Lower leg skin (tissue), 4 donors: Measurements from ENCODE around the gene ZNF853. TPM values are rescaled to one million over a fixed set of nuclear protein-coding genes. Genes with fewer than 3 reads are reported as not detected.
A peak's percentile ranks its signal among the peaks of the same experiment; 100 is the strongest.
"Not testable (repeated sequence)": the region's sequence is repeated elsewhere in the genome, so short reads cannot be mapped to it uniquely, and the experiment has no call there.

Experiments used
- DNase-seq, 2 donors: peaks; one replicate each; pipeline ENCODE4 v3.0.0-alpha.2; 2019; ENCODE audit warnings: low spot score in 2 of 2
- H3K4me3 ChIP-seq: fragments of 200-600 bp; sonication (generic); 2 replicates; pipeline ENCODE4 v1.5.1; 2017; ENCODE audit warnings: mild to moderate bottlenecking, low read depth; ENCODE audit not compliant: poor library complexity, severe bottlenecking
- POLR2A ChIP-seq, 2 donors: fragments of 450-650 bp; IDR thresholded peaks; one replicate each; pipeline ENCODE4 v1.6.1; 2016 to 2017; ENCODE audit warnings: antibody characterized with exemption in 2 of 2, mild to moderate bottlenecking in 1 of 2, moderate library complexity in 1 of 2
- WGBS, 2 donors: methylation state at CpG; one replicate each; pipeline ENCODE4 v1.1.5; 2018; 5-methylcytosine and 5-hydroxymethylcytosine counted together
- intact Hi-C: fragments of 100-400 bp; cut with DNase I; formaldehyde crosslinking; loops from one replicate; pipeline ENCODE4 v1.15.0; 2023; ENCODE audit warnings: low total_unique reads
- total RNA-seq, 4 donors: library from RNA; depleted of rRNA; stranded (reverse); fragments of >200 nt; gene quantifications; one replicate each; pipeline ENCODE4 v1.1.0, GENCODE V29; 2016
- TF ChIP-seq, protein P1 (sequence below), 3 donors: fragments of 450-650 bp; IDR thresholded peaks; one replicate each; pipeline ENCODE4 v1.5.1; 2016; ENCODE audit warnings: antibody characterized with exemption in 3 of 3, mild to moderate bottlenecking in 3 of 3, moderate library complexity in 2 of 3

ZNF853 gene
- total RNA-seq, 4 donors from 2014 or later, result 4.6 to 7.7 (median 5.9) TPM

DNA sequence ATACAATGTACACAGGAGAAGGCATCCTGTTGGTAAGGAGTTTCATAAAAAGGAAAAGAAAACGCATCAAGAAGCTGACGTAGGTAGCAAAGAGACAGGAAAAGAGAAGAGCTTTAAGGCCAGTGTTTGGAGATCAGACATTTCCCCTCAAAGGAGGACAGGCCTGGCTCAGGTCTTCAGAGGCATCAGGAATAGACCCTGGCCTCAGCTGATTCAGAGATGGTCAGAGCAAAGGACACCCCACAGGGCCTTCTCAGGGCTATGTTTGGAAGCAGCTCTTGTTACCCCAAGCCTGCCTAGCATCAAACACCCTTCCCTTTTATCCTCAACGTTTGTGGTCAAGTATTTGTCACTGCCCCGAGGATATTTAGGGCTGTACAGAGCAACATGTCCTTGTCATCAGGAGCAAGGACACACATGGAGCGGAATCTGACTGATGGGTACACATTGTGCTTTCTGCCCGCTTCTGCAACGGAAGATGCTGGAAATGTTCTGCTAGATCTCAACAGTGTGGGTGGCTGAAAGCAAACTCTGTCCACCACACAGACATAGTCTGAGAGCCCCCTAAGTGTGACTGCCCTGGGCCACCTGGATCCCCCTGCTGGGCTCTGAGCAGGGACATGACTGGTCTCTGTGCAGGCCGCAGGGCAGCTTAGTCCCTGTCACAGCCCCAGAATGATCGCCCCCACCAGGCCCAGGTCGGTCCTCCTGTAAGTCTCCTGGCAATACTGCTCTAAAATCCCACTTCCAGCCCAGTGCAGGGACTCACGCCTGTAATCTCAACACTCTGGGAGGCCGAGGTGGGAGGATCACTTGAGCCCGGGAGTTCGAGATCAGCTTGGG, 39.2 kb upstream of the ZNF853 start:
- no peak overlapping the region for H3K4me3 ChIP-seq
- no peak for DNase-seq
- intact Hi-C loops, result no loop called here
- TF ChIP-seq POLR2A (IDR thresholded peaks at IDR 0.05), result no peak
- TF ChIP-seq, protein P1, sequence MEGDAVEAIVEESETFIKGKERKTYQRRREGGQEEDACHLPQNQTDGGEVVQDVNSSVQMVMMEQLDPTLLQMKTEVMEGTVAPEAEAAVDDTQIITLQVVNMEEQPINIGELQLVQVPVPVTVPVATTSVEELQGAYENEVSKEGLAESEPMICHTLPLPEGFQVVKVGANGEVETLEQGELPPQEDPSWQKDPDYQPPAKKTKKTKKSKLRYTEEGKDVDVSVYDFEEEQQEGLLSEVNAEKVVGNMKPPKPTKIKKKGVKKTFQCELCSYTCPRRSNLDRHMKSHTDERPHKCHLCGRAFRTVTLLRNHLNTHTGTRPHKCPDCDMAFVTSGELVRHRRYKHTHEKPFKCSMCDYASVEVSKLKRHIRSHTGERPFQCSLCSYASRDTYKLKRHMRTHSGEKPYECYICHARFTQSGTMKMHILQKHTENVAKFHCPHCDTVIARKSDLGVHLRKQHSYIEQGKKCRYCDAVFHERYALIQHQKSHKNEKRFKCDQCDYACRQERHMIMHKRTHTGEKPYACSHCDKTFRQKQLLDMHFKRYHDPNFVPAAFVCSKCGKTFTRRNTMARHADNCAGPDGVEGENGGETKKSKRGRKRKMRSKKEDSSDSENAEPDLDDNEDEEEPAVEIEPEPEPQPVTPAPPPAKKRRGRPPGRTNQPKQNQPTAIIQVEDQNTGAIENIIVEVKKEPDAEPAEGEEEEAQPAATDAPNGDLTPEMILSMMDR (IDR thresholded peaks at IDR 0.05), result no peak
- 83 to 84% methylated on average over 14 of the region's 14 CpGs for WGBS, 2 donors

DNA sequence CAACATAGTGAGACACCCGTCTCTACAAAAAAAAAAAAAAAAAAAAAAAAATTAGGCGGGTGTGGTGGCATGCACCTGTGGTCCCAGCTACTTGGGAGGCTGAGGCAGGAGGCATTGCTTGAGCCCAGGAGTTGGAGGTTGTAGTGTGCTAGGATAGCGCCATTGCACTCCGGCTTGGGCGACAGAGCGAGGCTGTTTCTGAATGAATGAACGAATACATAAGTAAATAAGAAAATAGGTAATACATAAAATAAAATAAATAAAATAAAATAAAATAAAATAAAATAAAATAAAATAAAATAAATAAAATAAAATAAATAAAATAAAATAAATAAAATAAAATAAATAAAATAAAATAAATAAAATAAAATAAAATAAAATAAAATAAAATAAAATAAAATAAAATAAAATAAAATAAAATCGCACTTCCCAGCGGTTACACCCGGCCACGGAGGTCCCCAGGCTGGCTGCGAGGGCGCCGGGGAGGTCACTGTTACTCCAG, 38.5 kb upstream of the ZNF853 start:
- intact Hi-C loops, DNase-seq: not testable (repeated sequence)
- 15 to 18% methylated on average over 14 of the region's 14 CpGs for WGBS, 2 donors
- H3K4me3 ChIP-seq, result peak overlapping the region; percentile 64

DNA sequence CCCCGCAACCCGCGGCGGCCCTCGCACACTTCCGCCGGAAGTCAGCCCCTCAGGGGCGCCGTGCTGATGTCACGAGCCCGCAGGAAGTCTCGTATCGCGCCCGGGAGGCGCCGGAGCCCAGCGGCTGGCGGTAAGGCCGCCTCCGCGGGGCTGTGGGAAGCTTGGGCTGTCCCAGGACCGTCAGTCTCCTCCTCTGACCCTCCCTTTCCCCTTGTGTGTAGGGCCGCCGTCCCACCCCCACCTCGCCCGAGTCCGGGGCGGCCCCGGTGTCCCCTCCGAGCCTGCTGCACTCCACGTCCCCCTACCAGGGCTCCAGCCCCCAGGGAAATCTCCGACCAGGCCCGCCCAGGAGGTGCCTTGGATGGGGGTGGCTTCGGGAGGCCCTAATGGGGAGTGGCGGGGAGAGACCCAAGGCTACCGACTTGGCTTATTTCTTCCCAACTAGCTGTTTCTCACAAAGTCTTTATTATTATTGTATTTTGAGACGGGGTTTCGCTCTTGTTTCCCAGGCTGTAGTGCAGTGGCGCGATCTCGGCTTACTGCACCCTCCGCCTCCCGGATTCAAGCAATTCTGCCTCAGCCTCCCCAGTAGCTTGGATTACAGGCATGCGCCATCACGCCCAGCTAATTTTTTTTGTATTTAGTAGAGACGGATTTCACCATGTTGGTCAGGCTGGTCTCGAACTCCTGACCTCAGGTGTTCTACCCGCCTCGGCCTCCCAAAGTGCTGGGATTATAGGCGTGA, 37.9 kb upstream of the ZNF853 start, which contains the start of gene ZDHHC4:
TSS of gene ZDHHC4 (plus strand) at position 86 of the 745 bp plus-strand sequence. CDS start 3,108 bp downstream, outside the sequence.
- peak within 1 kb of the TSS; percentile 64 for H3K4me3 ChIP-seq
- DNase-seq, result peak; percentile 72 to 96
- WGBS, 2 donors, result 16 to 23% methylated on average over 37 to 51 of the region's 51 CpGs
- peak in 1 of 2 donors; percentile 37 for TF ChIP-seq POLR2A (IDR thresholded peaks at IDR 0.05)
- TF ChIP-seq, protein P1 (IDR thresholded peaks at IDR 0.05), result no peak
- intact Hi-C loops, result no loop called here

DNA sequence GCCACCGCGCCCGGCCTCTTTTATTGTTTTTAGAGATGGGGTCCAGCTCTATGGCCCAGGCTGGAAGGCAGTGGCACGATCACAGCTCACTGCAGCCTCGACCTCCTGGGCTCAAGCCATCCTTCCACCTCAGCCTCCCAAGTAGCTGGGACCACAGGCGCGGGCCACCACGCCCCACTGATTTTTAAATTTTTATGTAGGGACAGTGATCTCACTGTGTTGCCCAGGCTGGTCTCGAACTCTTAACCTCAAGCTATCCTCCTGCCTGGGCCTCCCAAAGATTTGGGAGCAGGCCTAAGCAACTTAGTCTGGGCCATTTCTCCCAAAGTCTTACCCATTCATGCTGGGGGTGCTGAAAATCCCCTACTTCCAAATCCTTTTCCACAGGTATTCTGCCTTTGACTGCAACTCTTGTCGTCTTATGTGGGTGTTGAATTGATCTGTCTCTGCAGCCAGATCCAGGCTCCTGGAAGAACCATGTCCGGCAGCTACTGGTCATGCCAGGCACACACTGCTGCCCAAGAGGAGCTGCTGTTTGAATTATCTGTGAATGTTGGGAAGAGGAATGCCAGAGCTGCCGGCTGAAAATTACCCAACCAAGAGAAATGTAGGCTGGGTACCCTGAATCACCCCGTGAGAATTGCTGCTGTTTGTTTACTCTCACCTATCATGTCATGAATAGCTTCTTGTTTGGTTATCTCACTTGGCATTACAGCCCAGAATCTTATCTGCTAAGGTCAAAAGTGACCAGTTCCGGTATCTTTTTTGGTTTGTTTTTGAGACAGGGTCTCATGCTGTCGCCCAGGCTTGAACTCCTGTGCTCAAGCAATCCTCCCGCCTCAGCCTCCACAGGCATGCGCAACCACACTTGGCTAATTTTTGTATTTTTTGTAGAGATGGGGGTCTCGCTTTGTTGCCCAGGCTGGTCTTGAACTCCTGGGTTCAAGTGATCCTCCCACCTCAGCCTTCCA, 37.0 kb upstream of the ZNF853 start:
- TF ChIP-seq, protein P1 (IDR thresholded peaks at IDR 0.05), result no peak
- no peak for DNase-seq
- H3K4me3 ChIP-seq, result no peak overlapping the region
- 87 to 88% methylated on average over 18 of the region's 18 CpGs for WGBS, 2 donors
- intact Hi-C loops, result no loop called here

DNA sequence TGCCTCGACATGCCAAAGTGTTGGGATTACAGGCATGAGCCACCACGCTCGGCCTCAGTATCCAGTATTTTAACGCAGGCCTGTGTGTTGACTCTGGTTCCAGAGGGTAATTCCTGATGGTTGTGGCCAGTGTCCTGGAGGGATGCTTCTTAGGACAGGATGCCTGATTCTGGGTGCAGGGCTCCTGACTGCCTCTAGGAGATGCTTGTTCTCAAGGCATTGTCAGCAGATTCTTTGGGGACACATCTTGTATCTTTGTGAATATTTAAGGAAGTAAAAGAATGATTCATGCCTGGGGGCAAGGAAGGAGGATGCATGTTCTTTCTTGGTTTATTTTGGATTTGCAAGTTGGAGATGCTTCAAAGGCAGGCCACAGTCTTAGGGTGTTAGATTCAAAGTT, 36.0 kb upstream of the ZNF853 start:
- intact Hi-C loops, result no loop called here
- H3K4me3 ChIP-seq, result no peak overlapping the region
- TF ChIP-seq, protein P1 (IDR thresholded peaks at IDR 0.05), result no peak
- no peak for TF ChIP-seq POLR2A (IDR thresholded peaks at IDR 0.05)
- 73 to 77% methylated on average over 4 of the region's 4 CpGs for WGBS, 2 donors
- no peak for DNase-seq

DNA sequence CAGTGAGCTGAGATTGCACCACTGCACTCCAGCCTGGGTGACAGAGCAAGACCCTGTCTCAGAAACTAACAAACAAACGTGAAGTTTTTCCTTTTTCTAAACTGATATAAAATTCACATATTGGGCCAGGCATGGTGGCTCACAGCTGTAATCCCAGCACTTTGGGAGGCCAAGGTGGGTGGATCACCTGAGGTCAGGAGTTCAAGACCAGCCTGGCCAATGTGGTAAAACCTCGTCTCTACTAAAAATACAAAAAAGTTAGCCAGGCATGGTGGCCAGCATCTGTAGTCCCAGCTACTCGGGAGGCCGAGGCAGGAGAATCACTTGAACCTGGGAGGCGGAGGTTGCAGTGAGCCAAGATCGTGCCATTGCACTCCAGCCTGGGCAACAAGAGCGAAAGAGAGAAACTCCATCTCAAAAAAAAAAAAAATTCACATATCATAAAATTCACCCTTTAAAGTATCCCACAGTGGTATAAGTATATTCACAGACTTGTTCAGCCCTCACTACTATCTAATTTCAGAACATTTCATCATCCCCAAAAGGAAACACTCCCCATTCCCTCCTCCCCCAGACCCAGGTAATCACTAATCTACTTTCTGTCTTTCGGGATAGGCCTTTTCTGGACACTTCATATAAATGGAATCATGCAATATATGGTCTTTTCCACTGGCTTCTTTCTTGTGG, 29.5 kb upstream of the ZNF853 start:
- WGBS, 2 donors, result 88 to 94% methylated on average over 8 of the region's 8 CpGs
- intact Hi-C loops, H3K4me3 ChIP-seq, DNase-seq: not testable (repeated sequence)
